Measurements from ENCODE around the gene U2AF2. TPM values are rescaled to one million over a fixed set of nuclear protein-coding genes. Genes with fewer than 3 reads are reported as not detected.

U2AF2 gene
- total and polyA plus RNA-seq, 9 of the 15 experiments (the other 6 are each of a cell fraction or from before 2014, with no cell fraction given), result 3.0 to 331 (median 157) TPM

- 92% methylated on average over 8 of the region's 9 CpGs for WGBS (ENCODE audit: insufficient coverage, low coverage, missing lambda C conversion rate)
- H4K20me1 ChIP-seq (replicated peaks; ENCODE audit: control insufficient read depth, insufficient read depth, low read length), result peaks cover 37% of the 10 kb centered on the region
- no peak overlapping the region for H3K4me3 ChIP-seq
- H3K27ac ChIP-seq (ENCODE audit: extremely low read depth, low read depth, low read length), result no peak overlapping the region
- H3K79me2 ChIP-seq (ENCODE audit: control insufficient read depth, insufficient read depth, low read length), result peaks cover 75% of the 10 kb centered on the region
- in situ Hi-C loops (cut with MboI), result no loop called here
- no peak for DNase-seq (ENCODE audit: extremely low read depth in 1 of 4, low spot score in 3 of 4)
- H3K36me3 ChIP-seq (ENCODE audit: control insufficient read depth, insufficient read depth, low read length), result peaks cover 91% of the 10 kb centered on the region; the same call in 2 of the 3 replicates
- ChIA-PET POLR2A (interaction anchor here (0.6 to 2.4 kb wide), 6 partner anchors 8 to 297 kb away, joined by 3 to 7 read pairs (median 4); partner anchors contain the start of gene TMEM238), CTCF (ENCODE audit: low intra/inter-chr PET ratio) (no interaction called here)
- peaks cover 6% of the 10 kb centered on the region for H3K9me1 ChIP-seq (ENCODE audit: control insufficient read depth, insufficient read depth, low read length)
- no TSS peak for BruUV-seq (replicated peaks)
- no peak for FAIRE-seq
- ATAC-seq, result no peak
- intact Hi-C loops (cut with micrococcal nuclease), result no loop called here
- H3K9me3 ChIP-seq (replicated peaks; ENCODE audit: control insufficient read depth, insufficient read depth, low read depth, low read length), result no peaks in the 10 kb centered on the region
- no peak overlapping the region for H2AFZ ChIP-seq (ENCODE audit: low read depth, low read length)
- peaks cover 15 to 52% of the 10 kb centered on the region in 2 experiments for H3K4me1 ChIP-seq (replicated peaks in 1 of 2; ENCODE audit: control insufficient read depth in 2 of 2, insufficient read depth in 2 of 2, low read length in 2 of 2)
- no peak overlapping the region for H3K9ac ChIP-seq (ENCODE audit: insufficient read depth in 1 of 2, low read depth in 2 of 2, low read length in 2 of 2)
- no peaks in the 10 kb centered on the region for H3K27me3 ChIP-seq (ENCODE audit: control insufficient read depth in 2 of 2, insufficient read depth in 2 of 2, low read length in 2 of 2)
- no peak overlapping the region for H3K4me2 ChIP-seq (ENCODE audit: insufficient read depth, low read length)
- TF ChIP-seq AFF1 (IDR thresholded peaks at IDR 0.05; ENCODE audit: low read depth in 1 of 2, partially characterized antibody in 2 of 2) (no peak), PRDM10 (IDR thresholded peaks at IDR 0.05; ENCODE audit: partially characterized antibody) (no peak), PBX2 (CRISPR knock-in tag; IDR thresholded peaks at IDR 0.05; ENCODE audit: low read depth) (no peak), PBX2 (tag; conservative IDR thresholded peaks at IDR 0.05; ENCODE audit: low read depth) (no peak), LCOR (CRISPR knock-in tag; IDR thresholded peaks at IDR 0.05) (no peak), TBP (optimal IDR thresholded peaks at IDR 0.05; ENCODE audit: low read depth, low read length) (no peak), NFXL1 (CRISPR knock-in tag; IDR thresholded peaks at IDR 0.05) (no peak), C11orf30 (IDR thresholded peaks at IDR 0.05; ENCODE audit: low read depth) (no peak), ZNF23 (CRISPR knock-in tag; IDR thresholded peaks at IDR 0.05) (no peak), SNRNP70 (optimal IDR thresholded peaks at IDR 0.05; ENCODE audit: low read depth, low read length) (no peak)
These were observed 26.6 kb downstream of the U2AF2 start for GRCh38 chr19:55681131-55682092.

Measured in K562 (cell line).